PC-3 (cell line): ENCODE data around the gene UBQLN4.

Experiments used
- CTCF ChIP-seq: fragments of 300-600 bp; sonication (generic); conservative IDR thresholded peaks from 2 replicates; pipeline ENCODE4 v1.5.1; 2017; ENCODE audit warnings: antibody characterized with exemption, low read depth, mild to moderate bottlenecking, low read length
- EZH2 ChIP-seq: fragments of 300-600 bp; sonication (generic); IDR thresholded peaks from one replicate; pipeline ENCODE4 v1.6.1; 2017; ENCODE audit warnings: antibody characterized with exemption, mild to moderate bottlenecking, low read length; ENCODE audit not compliant: unreplicated experiment

- TF ChIP-seq EZH2 = no peak
- TF ChIP-seq CTCF = no peak
Observed at GRCh38 chr1:156081180-156081916, 27.8 kb upstream of the UBQLN4 start.
